Skeletal muscle satellite cell (primary cell): ENCODE results near the gene MTOR. TPM values are rescaled to one million over a fixed set of nuclear protein-coding genes. Genes with fewer than 3 reads are reported as not detected.

Experiments
- small RNA-seq: library from RNA; depleted of rRNA; stranded (forward); fragments of <200 nt; gene quantifications from one replicate; pipeline ENCODE3, GENCODE V24; 2012

The MTOR gene

Small RNA genes within 50 kb of the gene (small RNA-seq; reads per million reads assigned to genes)
- gene RNU6-291P: not detected
- 0.21 reads per million for gene RNU6-537P
- not detected for gene RPL39P6
